GM18507 (cell line): ENCODE results near the gene MRPL23.

Experiments used
- DNase-seq: peaks from one replicate; pipeline ENCODE4 v3.0.0; 2011; ENCODE audit warnings: low read depth; ENCODE audit not compliant: insufficient read length; ENCODE audit errors: extremely low spot score
- FAIRE-seq: peaks from 2 replicates; lab custom pipeline; 2011; peaks lifted over from hg19 to GRCh38; lab: Jason Lieb, UNC

Gene MRPL23

GRCh38 chr11:1920128-1920908 is 26.8 kb upstream of the MRPL23 start:
- no peak for FAIRE-seq

DNA sequence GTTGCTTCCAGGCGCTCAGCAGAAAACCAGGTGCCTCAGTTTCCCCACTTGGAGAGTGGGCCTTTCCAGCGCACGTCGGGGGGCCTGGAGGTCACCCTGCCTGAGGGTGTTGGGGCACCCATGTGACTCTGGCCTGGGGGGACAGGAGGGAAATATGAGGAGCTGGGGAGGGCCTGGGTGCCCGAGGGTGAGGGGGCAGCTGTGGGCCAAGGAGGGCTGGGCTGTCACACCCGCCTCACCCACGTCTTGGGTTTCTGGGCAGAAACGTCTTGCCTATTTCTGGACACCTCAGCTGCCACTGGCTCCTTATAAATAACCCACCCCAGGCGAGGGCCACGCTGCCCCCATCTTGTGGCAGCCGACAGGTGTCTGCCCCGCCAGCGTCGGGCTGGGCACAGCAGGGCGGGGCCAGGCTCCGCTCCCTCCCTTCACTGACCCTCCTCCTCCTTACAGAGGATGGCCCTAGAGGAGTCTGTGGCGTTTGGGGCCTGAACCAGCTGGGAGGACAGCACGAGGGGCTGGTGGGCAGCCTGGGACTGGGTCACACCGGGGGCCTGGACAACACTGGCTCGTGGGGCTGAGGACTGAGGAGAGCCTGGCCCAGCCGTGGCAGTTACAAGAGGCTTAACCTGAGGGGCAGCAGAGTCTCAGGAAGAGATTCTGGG is 26.1 kb upstream of the MRPL23 start:
- no peak for FAIRE-seq
- no peak for DNase-seq

More at GRCh38 chr11:1920128-1920908, 26.8 kb upstream of the MRPL23 start:
- DNase-seq, result no peak

DNA sequence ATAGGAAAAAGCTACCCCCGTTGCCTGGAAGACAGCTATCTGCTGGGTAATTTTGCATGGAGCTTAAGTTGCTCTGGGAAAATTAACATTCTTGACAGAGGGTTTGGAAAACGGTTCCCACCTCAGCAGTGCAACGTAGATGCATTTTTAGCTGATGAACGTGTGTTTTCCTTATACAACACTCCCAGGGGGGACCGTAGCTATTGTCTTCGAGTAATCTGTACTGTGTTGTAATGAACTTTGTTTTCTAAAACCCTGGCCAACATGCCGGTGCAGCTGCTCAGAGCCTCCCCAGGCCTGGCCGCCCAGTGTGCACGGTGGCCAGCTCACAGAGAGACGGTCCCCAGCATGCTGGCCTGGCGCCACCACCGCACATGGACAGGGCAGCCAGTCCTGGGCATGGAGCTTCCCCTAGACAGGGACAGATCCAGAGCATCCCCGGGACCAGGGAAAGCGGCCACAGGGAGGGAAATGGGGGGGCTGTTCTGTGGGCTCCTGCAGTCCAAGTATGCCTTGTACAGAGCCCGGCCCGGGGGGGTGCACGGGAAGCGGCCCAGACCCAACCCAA is 25.5 kb upstream of the MRPL23 start:
- FAIRE-seq (no peak), DNase-seq (no peak)

DNA sequence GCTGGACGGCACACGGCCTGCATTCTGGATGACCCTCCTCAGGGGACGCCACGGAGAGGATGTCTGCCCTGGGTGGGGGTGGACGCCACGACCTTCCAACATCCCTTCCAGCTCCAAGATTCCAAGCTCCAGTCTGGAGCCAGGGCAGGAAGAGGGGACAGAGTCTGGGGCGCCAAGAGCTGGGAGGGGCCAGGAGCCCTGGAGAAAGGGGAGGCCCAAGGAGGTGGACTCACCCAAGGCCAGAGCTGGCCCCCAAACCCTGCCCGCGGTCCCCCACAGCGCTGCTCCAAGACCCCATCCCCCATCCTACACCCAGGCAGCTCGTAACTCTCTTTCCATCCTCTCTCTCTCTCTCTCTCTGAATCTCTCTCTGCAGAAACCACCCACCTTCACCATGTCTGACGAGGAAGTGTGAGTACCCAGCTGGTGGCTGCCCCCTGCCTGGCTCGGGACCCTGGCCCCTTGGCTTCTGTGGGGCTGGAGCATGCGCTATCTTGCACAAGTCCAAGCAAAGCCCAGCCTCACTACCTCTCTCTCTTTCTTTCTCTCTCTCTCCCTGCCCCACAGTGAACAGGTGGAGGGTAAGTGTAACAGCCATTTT is 24.6 kb upstream of the MRPL23 start:
- no peak for FAIRE-seq
- DNase-seq, result no peak

DNA sequence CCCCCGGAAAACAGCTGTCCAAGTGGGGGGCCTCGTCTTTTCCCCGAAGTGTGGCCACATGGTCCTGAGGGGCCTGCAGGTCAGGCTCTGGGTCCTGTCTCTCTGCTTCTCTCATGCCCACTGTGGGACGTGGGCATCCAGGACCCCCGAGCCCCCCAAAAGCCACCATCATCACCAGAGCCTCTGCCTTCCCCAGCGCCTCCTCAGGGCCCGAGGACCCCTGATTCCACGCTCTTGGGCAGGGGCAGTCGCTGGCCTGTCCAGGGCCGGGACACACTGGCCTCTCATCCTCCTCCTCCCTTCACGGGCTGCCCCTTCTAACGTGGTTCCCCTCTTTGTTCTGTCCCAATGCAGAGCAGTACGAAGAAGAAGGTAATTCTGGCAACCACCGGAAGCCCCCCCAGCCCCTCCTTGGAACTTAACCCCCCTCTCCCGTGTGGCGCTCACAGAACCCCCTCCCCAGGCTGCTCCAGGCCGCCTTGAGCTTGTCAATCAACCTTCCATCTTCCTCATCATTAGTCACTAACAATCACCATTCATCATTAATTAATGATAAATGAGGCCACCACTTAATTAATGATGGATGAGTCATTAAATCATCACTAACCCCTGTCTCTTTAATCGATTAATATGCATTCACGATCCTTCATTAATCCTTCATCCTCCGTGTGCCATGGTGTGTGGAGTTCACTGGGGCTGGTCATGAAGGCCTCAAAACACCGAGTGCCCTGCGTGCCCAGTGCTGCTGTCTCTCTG is 23.8 kb upstream of the MRPL23 start:
- DNase-seq, result no peak
- no peak for FAIRE-seq

- no peak for DNase-seq
- no peak for FAIRE-seq
Measured at GRCh38 chr11:1924181-1924580, 23.0 kb upstream of the MRPL23 start.

DNA sequence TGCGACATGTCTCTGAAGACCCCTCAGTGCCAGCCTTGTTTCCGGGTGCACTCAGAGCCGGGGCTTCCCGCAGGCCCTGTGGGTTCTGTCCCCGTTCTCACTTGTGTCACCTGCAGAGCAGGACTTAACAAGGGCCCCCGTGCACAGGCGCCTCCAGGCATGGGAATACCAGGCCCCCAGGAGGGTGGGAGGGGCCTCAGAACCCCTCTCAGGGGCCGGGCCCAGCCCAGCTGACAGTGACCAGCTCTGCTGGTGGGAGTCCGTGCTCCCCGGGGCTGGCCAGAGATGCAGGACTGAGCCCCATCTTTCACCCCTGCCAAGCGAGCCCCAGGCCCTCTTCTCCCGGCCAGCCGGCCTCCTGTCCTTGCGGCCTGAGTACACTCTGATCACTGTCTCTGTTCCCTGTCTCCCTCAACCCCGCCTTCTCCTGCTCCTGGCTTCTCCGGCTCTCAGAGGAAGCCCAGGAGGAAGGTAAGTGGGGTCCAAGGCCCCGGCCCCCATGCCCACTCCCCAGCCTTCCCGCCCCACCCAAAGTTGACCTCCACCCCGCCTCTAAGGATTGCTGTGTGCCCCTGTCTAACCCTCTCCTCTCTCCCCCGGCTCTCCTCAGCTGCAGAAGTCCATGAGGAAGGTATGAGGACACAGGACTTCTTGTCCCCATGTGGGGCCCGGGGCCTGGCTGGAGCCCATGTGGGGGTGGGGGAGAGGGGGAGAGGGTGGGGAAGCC is 22.3 kb upstream of the MRPL23 start:
- FAIRE-seq (no peak), DNase-seq (no peak)

GRCh38 chr11:1925373-1926155 is 21.6 kb upstream of the MRPL23 start:
- FAIRE-seq, result no peak
- no peak for DNase-seq

DNA sequence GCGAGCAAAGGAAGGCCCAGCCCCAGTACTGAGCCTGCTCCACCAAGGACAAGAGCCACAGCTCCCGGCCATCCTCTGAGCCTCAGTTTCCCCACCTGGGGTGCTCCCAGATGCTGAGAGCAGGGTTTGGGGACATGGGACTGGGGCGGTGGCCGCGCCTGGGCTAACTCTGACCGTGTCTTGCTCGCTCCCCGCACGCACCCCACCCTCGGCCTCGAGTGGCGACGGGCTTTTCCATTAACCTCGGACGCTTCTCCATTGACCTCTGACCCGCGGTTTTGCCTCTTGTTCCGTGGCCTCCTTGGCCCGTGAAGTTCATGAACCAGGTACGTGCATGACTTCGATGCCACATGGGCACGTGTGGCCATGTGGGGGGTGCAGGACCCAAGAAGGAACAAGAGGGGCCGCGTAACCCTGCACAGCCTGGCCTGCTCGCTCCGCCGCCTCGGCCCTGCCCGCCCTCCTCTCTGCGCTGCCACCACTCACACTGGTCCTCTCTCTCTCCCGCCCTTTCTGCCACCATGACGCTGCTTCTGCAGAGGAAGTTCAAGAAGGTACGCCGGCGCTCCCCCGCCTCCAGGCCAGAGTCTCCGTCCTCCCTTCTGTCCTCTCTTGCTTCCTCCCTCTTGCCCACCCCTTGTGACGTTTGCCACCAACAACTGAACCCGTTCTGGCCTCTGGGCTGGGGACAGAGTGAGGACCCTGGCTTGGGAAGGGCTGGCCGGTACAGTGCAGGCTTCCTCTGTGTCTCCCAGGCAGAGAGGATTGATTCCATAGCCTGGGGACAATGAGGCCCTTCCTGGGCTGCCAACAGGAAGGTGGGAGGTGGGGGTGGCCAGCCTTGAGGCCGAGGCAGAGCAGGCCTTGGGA is 20.7 kb upstream of the MRPL23 start:
- FAIRE-seq (no peak), DNase-seq (no peak)

DNA sequence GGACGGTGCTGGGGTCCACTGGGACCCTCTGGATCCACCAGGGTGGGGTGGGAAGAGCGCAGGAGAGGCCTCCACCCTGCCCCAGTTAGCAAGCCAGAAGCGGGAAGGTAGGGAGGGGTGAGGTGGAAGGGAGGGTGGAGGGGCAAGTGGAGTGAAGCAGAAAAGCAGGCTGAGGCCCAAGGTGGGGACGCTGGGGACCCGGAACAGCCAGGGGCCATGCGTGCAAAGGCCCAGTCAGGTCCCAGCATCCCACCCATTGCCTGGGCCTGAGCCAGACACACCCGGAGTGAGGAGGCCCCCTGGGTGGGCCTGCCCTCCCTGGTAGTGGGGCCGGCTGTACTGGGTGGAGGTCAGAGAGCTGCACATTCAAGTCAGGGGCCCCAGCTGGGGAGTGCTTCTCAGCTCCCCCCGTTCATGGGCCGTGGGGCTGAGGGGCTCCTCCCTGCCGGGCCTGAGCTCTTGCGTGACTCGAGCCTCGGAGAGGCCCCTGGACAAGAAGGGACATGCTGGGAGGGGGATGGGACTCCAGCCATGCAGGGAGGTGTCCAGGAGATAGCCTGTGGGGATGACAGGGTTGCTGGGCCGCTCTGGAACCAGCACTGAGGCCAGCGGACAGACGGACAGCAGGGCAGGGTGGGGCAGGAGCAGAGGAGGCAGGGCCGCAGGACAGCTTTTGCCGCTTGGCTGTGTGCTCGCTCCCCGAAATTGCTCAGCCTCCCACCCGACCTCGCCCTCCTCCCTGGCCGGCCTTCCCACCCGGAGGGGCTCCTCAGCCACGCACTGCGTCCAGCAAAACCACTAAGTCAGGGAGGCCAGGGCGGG is 19.9 kb upstream of the MRPL23 start:
- FAIRE-seq, result no peak
- DNase-seq, result no peak

DNA sequence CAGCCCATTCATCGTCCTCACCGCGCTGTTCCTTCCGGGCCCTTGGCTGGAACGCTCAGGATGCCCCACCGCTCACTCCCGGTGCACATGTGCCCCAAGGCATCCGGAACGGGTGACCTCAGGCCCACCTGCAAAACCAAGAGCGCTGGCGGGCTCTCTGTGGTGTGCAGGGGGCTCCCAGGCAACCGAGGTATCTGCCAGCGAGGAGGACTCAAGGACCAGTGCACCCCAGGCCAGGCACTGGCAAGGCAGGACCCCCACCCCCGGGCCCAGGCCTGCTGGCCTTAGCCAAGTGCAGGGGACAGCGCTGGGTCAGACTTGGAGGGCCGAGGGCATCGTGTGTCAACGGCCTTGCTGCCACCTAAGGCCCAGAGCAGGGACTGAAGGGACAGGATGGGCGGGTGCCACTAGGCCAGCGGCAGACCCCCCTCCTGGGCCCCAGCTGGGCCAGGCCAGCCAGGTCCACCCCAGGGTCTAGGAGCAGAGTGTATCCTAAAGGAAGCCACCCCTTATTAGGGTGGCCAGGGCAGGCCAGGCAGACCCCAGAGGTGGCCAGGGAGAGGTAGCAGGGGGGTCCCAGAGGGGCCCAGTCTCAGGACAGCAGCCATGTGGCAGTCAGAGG is 19.2 kb upstream of the MRPL23 start:
- FAIRE-seq, result no peak

GRCh38 chr11:1928470-1928890 is 18.7 kb upstream of the MRPL23 start:
- DNase-seq (no peak), FAIRE-seq (no peak)

More for the DNA sequence above, 19.2 kb upstream of the MRPL23 start:
- no peak for DNase-seq

DNA sequence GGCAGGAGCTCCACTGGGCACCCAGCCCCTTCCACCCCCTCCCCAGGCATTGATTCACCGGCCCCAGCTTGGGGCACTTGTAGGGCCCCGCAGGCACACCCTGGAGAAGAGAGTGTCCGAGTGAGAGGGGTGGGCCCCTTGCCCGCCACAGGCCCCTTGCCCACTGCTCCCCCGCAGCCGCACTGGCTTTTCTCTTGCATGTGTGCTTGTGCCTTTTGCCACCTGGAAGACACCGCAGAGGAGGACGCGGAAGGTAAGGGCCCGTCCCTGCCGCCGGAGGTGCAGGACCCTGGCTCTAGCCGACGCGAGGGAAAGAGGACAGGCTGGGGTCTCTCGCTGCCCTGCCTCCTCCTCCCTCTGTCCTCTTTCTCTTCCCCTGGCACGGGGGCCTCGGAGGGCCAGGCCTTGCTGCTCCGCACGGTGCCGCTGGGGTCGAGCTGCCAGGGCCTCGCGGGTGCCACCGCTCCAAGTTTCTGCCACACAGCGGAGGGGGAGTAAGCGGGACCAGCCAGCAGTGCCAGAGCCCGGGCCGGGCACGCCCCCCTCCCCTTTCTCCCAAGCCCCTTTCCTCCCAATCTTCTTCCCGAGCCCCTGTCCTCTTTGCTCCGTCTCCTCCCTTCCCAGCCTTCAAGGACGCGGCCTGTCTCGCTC is 18.1 kb upstream of the MRPL23 start:
- DNase-seq, result no peak
- no peak for FAIRE-seq

DNA sequence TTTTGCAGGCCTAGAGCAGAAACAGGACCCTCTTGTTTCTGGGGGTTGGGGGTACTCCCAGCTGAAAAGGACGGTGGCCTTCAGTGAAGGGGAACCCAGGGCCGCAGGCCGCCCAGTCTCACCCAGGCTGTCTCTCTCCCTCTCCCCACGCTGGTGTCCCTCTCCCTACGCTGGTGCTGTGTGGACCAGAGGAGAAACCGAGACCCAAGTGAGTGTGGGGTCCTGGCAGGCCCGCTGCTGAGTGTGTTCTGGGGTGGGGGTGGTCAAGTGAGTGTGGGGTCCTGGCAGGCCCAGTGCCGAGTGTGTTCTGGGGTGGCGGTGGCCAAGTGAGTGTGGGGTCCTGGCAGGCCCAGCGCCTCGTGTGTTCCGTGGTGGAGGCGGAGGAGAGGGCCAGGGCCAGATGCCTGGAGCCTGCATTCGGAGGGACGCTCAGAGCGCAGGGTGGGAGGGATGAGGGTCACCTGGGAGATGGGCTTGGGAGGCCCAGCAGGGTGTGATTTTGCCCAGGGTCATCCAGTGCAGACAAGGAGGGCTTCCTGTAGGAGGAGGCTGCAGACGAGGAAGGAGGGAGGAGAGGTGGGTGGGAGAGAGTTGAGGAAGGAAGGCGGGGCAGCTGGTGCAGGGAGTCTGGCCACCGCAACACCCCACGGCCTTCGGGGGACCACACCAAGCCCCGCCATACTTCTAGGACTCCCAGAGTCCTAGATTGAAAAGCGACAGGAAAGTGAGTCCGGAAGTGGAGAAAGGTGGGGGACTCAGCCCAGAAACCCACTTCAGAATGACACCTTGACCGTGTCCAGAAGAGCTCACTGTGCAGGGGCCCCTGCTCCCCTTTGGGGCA is 17.3 kb upstream of the MRPL23 start:
- DNase-seq (no peak), FAIRE-seq (no peak)

GRCh38 chr11:1930462-1930830 is 16.7 kb upstream of the MRPL23 start:
- FAIRE-seq (no peak), DNase-seq (no peak)
